Measurements from ENCODE around the gene MYO15A.

MYO15A gene

DNA sequence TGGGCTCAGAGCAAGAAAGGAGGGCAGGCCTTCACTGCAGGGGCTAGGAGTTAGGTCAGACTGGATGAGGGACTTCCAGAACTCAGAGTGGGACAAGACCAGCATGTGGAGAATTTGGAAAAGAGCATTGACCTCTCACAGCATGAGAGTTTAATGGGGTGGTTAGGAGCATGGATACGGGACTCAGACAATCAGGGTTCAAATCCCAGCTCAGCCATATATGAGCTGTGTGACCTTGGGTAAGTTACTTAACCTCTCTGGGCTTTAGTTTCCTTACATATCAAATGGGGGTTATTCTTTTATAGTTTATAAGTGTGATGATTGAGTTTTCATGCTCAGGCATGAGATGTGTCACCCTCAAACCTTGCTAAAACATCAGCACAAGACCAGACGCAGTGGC lies 37.7 kb downstream of the MYO15A start:
- CTCF ChIA-PET, result interaction anchor here (1.6 kb wide), 1 partner anchor 65 kb away, joined by 6 read pairs; no protein-coding TSS in a partner anchor

DNA sequence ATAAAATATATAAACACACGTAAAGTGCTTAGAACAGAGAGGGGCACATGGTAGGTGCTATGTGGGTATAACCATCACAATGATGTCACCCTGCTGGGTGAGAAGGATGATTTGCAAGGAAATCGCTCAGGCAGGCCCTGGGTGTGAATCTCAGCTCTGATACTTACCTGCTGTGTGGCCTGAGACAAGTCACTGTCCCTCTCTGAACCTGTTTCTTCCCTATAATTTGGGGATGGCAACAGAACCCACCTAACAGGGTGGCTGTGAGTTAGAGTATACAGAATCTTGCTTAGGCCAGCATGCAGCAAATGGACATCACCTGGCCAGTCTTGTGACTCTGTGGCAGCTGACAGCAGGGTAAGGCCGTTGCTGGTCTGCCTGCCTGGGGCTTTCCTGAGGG lies 38.4 kb downstream of the MYO15A start:
- CTCF ChIA-PET, result interaction anchor here (0.7 kb wide), 1 partner anchor 114 kb away, joined by 3 read pairs; no protein-coding TSS in a partner anchor
- H3K4me3 ChIP-seq (ENCODE audit: low read depth, low read length), result no peak overlapping the region
- H3K9me3 ChIP-seq (ENCODE audit: control insufficient read depth, insufficient read depth, low read depth, low read length), result no peaks in the 10 kb centered on the region
- H3K27ac ChIP-seq (ENCODE audit: extremely low read depth, low read depth, low read length), result no peak overlapping the region
- POLR2A ChIA-PET, result interaction anchor here (2.1 kb wide), 1 partner anchor 36 kb away, joined by 6 read pairs; the partner anchor contains the start of gene ALKBH5
- TF ChIP-seq OSR2 (tag by site-specific recombination; IDR thresholded peaks at IDR 0.05), result no peak
- TF ChIP-seq, protein P1, sequence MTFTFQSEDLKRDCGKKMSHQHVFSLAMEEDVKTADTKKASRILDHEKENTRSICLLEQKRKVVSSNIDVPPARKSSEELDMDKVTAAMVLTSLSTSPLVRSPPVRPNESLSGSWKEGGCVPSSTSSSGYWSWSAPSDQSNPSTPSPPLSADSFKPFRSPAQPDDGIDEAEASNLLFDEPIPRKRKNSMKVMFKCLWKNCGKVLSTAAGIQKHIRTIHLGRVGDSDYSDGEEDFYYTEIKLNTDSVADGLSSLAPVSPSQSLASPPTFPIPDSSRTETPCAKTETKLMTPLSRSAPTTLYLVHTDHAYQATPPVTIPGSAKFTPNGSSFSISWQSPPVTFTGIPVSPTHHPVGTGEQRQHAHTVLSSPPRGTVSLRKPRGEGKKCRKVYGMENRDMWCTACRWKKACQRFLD (tag by site-specific recombination; IDR thresholded peaks at IDR 0.05), result no peak
- TF ChIP-seq YY1 (tag by site-specific recombination; IDR thresholded peaks at IDR 0.05), result no peak
- no peak for TF ChIP-seq ZNF10 (tag by site-specific recombination; IDR thresholded peaks at IDR 0.05)
- TF ChIP-seq, protein P2, sequence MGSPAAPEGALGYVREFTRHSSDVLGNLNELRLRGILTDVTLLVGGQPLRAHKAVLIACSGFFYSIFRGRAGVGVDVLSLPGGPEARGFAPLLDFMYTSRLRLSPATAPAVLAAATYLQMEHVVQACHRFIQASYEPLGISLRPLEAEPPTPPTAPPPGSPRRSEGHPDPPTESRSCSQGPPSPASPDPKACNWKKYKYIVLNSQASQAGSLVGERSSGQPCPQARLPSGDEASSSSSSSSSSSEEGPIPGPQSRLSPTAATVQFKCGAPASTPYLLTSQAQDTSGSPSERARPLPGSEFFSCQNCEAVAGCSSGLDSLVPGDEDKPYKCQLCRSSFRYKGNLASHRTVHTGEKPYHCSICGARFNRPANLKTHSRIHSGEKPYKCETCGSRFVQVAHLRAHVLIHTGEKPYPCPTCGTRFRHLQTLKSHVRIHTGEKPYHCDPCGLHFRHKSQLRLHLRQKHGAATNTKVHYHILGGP (tag by site-specific recombination; IDR thresholded peaks at IDR 0.05), result no peak
- TF ChIP-seq ZNF747 (tag by site-specific recombination; IDR thresholded peaks at IDR 0.05), result no peak
- TF ChIP-seq ZNF768 (tag by site-specific recombination; IDR thresholded peaks at IDR 0.05), result peak; percentile 92
- no peak for TF ChIP-seq ZNF311 (tag by site-specific recombination; IDR thresholded peaks at IDR 0.05; ENCODE audit: borderline replicate concordance)
- no peaks in the 10 kb centered on the region for H3K4me1 ChIP-seq (ENCODE audit: control insufficient read depth, insufficient read depth, low read length)
- H3K36me3 ChIP-seq (ENCODE audit: control insufficient read depth in 2 of 2, insufficient read depth in 1 of 2, low read length in 2 of 2), result no peaks in the 10 kb centered on the region

More for the DNA sequence above, 37.7 kb downstream of the MYO15A start:
- Histone ChIP-seq H3K4me3 (ENCODE audit: low read depth, low read length) (no peak overlapping the region), H3K27ac (ENCODE audit: extremely low read depth, low read depth, low read length) (no peak overlapping the region), H3K4me1 (ENCODE audit: control insufficient read depth, insufficient read depth, low read length) (no peaks in the 10 kb centered on the region), H3K9me3 (ENCODE audit: control insufficient read depth, insufficient read depth, low read depth, low read length) (no peaks in the 10 kb centered on the region), H3K36me3 (ENCODE audit: control insufficient read depth in 2 of 2, insufficient read depth in 1 of 2, low read length in 2 of 2) (no peaks in the 10 kb centered on the region)
- POLR2A ChIA-PET, result interaction anchor here (2.1 kb wide), 1 partner anchor 36 kb away, joined by 6 read pairs; the partner anchor contains the start of gene ALKBH5
- TF ChIP-seq ZNF768 (tag by site-specific recombination; IDR thresholded peaks at IDR 0.05) (peak; percentile 85), ZNF112 (tag by site-specific recombination; IDR thresholded peaks at IDR 0.05) (no peak)
- TF ChIP-seq, protein P3, sequence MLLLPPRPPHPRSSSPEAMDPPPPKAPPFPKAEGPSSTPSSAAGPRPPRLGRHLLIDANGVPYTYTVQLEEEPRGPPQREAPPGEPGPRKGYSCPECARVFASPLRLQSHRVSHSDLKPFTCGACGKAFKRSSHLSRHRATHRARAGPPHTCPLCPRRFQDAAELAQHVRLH (tag by site-specific recombination; IDR thresholded peaks at IDR 0.05), result 0 out of 2 replicates have a peak, but pooled peaks have one; percentile 21

DNA sequence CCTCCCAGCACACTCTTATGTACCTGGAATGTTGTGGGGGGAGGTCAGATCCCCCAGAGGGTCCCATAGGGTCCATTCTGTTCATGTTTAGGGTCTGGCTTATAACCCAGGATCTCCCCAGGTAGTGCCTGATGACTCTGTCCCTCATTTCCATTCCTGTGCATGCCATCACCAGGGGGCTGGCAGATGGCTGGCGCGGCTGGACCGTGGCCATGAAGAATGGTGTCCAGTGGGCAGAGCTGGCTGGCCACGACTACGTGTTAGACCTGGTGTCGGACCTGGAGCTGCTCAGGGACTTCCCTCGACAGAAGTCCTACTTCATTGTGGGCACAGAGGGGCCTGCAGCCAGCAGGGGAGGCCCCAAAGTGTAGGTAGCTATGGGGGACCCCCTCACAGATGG lies 40.0 kb downstream of the MYO15A start:
- no peak overlapping the region for H3K27ac ChIP-seq (ENCODE audit: extremely low read depth, low read depth, low read length)
- H3K4me1 ChIP-seq (ENCODE audit: control insufficient read depth, insufficient read depth, low read length), result no peaks in the 10 kb centered on the region
- no peak overlapping the region for H3K4me3 ChIP-seq (ENCODE audit: low read depth, low read length)
- no peaks in the 10 kb centered on the region for H3K9me3 ChIP-seq (ENCODE audit: control insufficient read depth, insufficient read depth, low read depth, low read length)
- CTCF ChIA-PET, result no interaction called here
- TF ChIP-seq GLIS1 (tag by site-specific recombination; IDR thresholded peaks at IDR 0.05) (no peak), ZNF335 (tag by site-specific recombination; conservative IDR thresholded peaks at IDR 0.05) (no peak), ZNF621 (tag by site-specific recombination; IDR thresholded peaks at IDR 0.05) (no peak), ZNF624 (tag by site-specific recombination; IDR thresholded peaks at IDR 0.05) (no peak), ZEB2 (tag by site-specific recombination; IDR thresholded peaks at IDR 0.05) (no peak), ZNF514 (tag by site-specific recombination; IDR thresholded peaks at IDR 0.05) (no peak), OVOL3 (tag by site-specific recombination; IDR thresholded peaks at IDR 0.05) (no peak), ZNF114 (tag by site-specific recombination; IDR thresholded peaks at IDR 0.05) (no peak), ZNF585B (tag by site-specific recombination; IDR thresholded peaks at IDR 0.05) (no peak), ZNF146 (tag by site-specific recombination; IDR thresholded peaks at IDR 0.05) (no peak)
- TF ChIP-seq, protein P4, sequence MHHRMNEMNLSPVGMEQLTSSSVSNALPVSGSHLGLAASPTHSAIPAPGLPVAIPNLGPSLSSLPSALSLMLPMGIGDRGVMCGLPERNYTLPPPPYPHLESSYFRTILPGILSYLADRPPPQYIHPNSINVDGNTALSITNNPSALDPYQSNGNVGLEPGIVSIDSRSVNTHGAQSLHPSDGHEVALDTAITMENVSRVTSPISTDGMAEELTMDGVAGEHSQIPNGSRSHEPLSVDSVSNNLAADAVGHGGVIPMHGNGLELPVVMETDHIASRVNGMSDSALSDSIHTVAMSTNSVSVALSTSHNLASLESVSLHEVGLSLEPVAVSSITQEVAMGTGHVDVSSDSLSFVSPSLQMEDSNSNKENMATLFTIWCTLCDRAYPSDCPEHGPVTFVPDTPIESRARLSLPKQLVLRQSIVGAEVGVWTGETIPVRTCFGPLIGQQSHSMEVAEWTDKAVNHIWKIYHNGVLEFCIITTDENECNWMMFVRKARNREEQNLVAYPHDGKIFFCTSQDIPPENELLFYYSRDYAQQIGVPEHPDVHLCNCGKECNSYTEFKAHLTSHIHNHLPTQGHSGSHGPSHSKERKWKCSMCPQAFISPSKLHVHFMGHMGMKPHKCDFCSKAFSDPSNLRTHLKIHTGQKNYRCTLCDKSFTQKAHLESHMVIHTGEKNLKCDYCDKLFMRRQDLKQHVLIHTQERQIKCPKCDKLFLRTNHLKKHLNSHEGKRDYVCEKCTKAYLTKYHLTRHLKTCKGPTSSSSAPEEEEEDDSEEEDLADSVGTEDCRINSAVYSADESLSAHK (tag by site-specific recombination; IDR thresholded peaks at IDR 0.05), result no peak
- TF ChIP-seq, protein P5, sequence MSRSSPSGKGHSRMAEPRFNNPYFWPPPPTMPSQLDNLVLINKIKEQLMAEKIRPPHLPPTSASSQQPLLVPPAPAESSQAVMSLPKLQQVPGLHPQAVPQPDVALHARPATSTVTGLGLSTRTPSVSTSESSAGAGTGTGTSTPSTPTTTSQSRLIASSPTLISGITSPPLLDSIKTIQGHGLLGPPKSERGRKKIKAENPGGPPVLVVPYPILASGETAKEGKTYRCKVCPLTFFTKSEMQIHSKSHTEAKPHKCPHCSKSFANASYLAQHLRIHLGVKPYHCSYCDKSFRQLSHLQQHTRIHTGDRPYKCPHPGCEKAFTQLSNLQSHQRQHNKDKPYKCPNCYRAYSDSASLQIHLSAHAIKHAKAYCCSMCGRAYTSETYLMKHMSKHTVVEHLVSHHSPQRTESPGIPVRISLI (tag by site-specific recombination; IDR thresholded peaks at IDR 0.05), result no peak
- TF ChIP-seq, protein P1 (tag by site-specific recombination; IDR thresholded peaks at IDR 0.05), result no peak
- TF ChIP-seq, protein P6, sequence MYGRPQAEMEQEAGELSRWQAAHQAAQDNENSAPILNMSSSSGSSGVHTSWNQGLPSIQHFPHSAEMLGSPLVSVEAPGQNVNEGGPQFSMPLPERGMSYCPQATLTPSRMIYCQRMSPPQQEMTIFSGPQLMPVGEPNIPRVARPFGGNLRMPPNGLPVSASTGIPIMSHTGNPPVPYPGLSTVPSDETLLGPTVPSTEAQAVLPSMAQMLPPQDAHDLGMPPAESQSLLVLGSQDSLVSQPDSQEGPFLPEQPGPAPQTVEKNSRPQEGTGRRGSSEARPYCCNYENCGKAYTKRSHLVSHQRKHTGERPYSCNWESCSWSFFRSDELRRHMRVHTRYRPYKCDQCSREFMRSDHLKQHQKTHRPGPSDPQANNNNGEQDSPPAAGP (tag by site-specific recombination; IDR thresholded peaks at IDR 0.05), result no peak
- POLR2A ChIA-PET, result interaction anchor here (0.5 to 2.1 kb wide), 2 partner anchors 34 to 101 kb away, joined by 3 to 6 read pairs; partner anchors contain the start of gene ALKBH5
- no peaks in the 10 kb centered on the region for H3K36me3 ChIP-seq (ENCODE audit: control insufficient read depth in 2 of 2, insufficient read depth in 1 of 2, low read length in 2 of 2)

Data from HEK293 (cell line).